Coronary artery (tissue), 2 donors: ENCODE data around the gene BTN2A1.
"Not testable (repeated sequence)": the region's sequence is repeated elsewhere in the genome, so short reads cannot be mapped to it uniquely, and the experiment has no call there.

Experiments
- DNase-seq: peaks from one replicate; pipeline ENCODE4 v3.0.0-alpha.2; 2017; ENCODE audit warnings: low spot score
- H3K27ac ChIP-seq, 2 donors: fragments of 200-600 bp; sonication (generic); one replicate each; pipeline ENCODE4 v1.5.1; 2016 to 2019
- H3K4me3 ChIP-seq: fragments of 200-600 bp; sonication (generic); 2 replicates; pipeline ENCODE4 v1.5.1; 2016; ENCODE audit warnings: mild to moderate bottlenecking, moderate library complexity
- TF ChIP-seq, protein P1 (sequence below): fragments of 200-600 bp; sonication (generic); IDR thresholded peaks from one replicate; pipeline ENCODE4 v1.5.1; 2019; ENCODE audit warnings: antibody characterized with exemption

The BTN2A1 gene

DNA sequence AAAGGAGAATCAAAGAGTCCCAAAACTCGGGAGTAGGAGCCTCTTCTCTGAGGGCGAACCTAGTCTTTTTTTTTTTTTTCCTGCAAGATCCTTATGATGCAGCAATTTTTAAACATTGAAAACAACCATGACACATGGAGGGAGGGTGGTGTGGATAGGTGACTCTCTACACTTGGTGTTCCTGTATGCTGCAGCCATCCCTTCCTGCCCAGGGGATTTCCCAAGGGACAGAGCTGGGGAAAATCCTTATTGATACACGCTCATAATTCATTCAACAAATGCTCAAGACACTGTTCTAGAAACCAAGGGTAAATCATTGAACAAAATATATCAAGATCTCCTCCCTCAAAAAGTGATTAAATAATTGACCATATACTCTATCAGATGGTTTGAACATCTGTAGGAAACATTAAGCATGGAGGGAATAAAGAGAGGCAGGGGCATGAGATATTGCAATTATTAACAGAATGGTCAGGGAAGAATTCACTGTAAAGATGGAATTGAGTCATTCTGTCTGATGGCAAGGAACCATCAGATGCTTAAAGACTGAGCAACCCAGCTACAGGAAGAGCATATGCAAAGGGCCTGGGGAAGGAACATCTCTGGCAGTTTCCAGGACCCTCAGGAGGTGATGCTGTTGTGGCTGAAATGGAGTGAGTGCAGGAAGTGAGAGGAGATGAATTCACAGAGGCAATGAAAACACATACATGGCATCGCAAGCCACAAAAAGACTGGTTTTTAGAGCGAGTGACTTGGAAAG lies 30.9 kb upstream of the BTN2A1 start:
- no peak overlapping the region for H3K27ac ChIP-seq
- no peak overlapping the region for H3K4me3 ChIP-seq
- no peak for DNase-seq
- TF ChIP-seq, protein P1, sequence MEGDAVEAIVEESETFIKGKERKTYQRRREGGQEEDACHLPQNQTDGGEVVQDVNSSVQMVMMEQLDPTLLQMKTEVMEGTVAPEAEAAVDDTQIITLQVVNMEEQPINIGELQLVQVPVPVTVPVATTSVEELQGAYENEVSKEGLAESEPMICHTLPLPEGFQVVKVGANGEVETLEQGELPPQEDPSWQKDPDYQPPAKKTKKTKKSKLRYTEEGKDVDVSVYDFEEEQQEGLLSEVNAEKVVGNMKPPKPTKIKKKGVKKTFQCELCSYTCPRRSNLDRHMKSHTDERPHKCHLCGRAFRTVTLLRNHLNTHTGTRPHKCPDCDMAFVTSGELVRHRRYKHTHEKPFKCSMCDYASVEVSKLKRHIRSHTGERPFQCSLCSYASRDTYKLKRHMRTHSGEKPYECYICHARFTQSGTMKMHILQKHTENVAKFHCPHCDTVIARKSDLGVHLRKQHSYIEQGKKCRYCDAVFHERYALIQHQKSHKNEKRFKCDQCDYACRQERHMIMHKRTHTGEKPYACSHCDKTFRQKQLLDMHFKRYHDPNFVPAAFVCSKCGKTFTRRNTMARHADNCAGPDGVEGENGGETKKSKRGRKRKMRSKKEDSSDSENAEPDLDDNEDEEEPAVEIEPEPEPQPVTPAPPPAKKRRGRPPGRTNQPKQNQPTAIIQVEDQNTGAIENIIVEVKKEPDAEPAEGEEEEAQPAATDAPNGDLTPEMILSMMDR, result no peak

DNA sequence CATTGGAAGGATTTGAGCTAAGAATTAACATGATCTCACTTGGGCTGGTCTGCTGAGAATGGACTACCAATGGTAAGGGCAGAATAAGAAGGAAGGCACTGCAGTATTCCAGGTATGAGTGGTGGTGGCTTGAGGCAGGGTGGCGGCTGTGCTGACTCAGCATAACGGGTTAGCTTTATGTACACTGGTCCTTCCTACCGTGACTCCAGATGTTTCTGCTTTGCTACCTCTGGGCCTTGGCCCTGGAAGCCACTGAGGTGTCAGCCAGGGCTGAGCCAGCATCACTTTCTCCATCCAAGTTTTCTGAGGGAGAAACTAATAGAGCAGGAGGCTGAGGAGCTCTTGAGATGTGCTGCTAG lies 30.3 kb upstream of the BTN2A1 start:
- DNase-seq, result no peak

DNA sequence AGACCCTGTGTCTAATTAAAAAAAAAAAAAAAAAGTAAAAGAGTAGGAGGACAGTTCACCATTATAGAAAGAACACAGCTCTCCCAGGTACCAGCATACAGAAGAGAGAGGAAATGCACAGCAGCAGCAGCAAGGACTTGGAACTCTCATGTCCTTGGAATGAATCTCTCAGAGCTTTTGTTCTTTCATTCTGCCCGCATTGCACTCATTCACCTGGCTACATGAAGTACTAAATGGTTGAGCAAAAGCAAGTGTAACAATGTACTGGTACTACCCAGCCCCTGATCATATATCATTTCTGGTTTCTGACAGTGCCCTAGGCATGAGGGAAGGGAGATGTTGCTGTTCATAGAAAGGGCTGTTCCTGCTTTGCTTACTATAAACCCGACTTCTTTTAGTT lies 29.5 kb upstream of the BTN2A1 start:
- TF ChIP-seq, protein P1, result no peak
- H3K27ac ChIP-seq, result no peak overlapping the region
- H3K4me3 ChIP-seq, result no peak overlapping the region
- DNase-seq, result no peak

More for the DNA sequence above, 30.3 kb upstream of the BTN2A1 start:
- no peak overlapping the region for H3K4me3 ChIP-seq
- no peak overlapping the region for H3K27ac ChIP-seq
- TF ChIP-seq, protein P1, result no peak

DNA sequence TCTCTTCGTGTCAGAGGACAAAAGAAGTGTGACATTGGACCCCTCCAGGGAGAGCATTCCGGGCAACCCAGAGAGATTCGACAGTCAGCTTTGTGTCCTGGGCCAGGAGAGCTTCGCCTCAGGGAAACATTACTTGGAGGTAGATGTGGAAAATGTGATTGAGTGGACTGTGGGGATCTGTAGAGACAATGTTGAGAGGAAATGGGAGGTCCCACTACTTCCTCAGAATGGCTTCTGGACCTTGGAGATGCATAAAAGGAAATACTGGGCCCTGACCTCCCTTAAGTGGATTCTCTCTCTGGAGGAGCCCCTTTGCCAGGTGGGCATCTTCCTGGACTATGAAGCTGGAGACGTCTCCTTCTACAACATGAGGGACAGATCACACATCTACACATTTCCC lies 27.0 kb upstream of the BTN2A1 start:
- no peak overlapping the region for H3K4me3 ChIP-seq
- TF ChIP-seq, protein P1, result no peak
- peak overlapping the region in 1 of 2 donors; percentile 69 for H3K27ac ChIP-seq

DNA sequence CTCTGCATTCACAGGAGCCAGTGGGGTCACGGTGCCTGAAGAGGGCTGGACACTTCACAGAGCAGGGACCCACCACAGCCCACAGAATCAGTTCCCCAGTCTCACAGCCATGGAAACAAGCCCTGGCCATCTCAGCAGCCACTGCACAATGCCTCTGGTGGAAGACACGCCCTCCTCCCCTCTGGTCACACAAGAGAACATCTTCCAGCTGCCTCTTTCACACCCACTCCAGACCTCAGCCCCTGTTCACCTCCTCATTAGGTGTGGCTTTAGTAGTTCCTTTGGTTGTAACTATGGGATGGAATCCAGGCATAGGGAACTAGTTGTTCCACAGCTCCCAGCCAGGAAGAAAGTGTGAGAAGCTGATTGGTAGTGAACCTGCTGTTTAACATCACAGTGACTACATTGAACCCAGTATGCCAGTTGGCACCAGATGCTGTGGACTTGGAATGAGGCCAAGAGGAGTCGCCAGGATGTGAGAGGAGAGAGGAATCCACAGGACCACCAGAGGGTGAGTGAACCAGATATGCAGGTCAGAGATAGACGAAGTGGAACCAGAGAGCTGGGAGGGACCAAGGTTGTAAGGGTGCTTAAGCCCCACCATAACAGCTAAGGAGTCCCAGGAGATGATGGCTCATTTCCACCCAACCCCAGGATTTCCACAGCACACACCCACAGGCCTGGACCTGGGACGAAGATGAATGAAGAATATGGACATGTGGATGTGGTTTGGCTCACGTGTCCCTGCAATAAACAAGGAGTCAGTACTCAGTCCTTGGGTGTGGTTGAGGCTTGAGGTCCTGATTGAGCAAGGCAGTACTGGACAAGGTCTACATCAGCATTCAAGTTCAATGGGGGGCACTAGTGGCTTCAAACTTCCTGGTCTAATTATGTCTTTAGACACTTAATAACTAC lies 26.2 kb upstream of the BTN2A1 start:
- Histone ChIP-seq H3K27ac (peak overlapping the region; percentile 63 to 69), H3K4me3 (no peak overlapping the region)
- TF ChIP-seq, protein P1, result no peak
- DNase-seq, result no peak

More for the DNA sequence above, 27.0 kb upstream of the BTN2A1 start:
- no peak for DNase-seq

DNA sequence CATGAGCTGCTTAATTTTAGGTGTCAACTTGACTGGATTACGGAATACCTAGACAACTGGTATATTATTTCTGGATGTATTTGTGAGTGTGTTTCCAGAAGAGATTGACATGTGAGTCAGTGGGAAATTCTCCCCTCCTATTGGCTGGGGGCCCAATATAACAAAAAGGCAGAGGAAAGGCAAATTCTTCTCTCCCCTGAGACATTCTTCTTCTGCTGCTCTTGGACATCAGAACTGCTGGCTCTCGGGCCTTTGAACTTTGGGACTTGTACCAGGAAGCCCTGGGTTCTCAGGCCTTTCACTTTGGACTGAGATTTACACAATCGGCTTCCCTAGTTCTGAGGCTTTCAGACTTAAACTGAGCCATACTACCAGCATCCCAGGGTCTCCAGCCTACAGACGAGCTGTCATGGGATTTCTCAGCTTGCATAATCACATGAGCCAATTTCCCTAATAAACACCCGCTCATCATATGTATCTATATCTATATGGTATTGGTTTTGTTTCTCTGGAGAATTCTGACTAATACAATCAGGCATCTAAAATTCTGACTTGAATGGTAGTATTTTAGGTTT lies 25.0 kb upstream of the BTN2A1 start:
- Histone ChIP-seq H3K27ac (peak overlapping the region; percentile 63 to 65), H3K4me3 (peak overlapping the region; percentile 8)
- DNase-seq, result no peak
- TF ChIP-seq, protein P1, result no peak

DNA sequence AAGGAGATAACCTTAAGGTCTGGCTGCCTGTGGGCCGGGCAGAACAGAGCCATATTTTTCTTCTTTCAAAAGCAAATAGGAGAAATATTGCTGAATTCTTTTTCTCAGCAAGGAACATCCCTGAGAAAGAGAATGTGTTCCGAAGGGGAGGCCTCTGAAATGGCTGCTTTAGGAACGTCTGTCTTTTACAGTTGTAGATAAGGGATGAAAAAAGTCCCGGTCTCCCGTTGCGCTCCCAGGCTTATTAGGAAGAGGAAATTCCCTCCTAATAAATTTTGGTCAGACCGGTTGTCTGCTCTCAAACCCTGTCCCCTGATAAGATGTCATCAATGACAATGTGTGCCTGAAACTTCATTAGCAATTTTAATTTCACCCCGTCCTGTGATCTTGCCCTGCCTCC lies 24.1 kb upstream of the BTN2A1 start:
- DNase-seq, H3K4me3 ChIP-seq, H3K27ac ChIP-seq: not testable (repeated sequence)
